Suprapubic skin (tissue), 3 donors: Measurements from ENCODE around the gene RPP25L.

Experiments used
- POLR2AphosphoS5 ChIP-seq, 3 donors: sonication (generic); formaldehyde crosslinking; IDR thresholded peaks; one replicate each; pipeline ENCODE4 v1.6.1; 2017; ENCODE audit warnings: antibody characterized with exemption in 3 of 3
- TF ChIP-seq, protein P1 (sequence below), 2 donors: fragments of 200-600 bp in 1 of 2; fragments of 450-650 bp in 1 of 2; sonication (generic) in 1 of 2; IDR thresholded peaks; one replicate each; pipeline ENCODE4 v1.5.1; 2016 to 2019; ENCODE audit warnings: antibody characterized with exemption in 2 of 2, mild to moderate bottlenecking in 1 of 2, moderate library complexity in 1 of 2

DNA sequence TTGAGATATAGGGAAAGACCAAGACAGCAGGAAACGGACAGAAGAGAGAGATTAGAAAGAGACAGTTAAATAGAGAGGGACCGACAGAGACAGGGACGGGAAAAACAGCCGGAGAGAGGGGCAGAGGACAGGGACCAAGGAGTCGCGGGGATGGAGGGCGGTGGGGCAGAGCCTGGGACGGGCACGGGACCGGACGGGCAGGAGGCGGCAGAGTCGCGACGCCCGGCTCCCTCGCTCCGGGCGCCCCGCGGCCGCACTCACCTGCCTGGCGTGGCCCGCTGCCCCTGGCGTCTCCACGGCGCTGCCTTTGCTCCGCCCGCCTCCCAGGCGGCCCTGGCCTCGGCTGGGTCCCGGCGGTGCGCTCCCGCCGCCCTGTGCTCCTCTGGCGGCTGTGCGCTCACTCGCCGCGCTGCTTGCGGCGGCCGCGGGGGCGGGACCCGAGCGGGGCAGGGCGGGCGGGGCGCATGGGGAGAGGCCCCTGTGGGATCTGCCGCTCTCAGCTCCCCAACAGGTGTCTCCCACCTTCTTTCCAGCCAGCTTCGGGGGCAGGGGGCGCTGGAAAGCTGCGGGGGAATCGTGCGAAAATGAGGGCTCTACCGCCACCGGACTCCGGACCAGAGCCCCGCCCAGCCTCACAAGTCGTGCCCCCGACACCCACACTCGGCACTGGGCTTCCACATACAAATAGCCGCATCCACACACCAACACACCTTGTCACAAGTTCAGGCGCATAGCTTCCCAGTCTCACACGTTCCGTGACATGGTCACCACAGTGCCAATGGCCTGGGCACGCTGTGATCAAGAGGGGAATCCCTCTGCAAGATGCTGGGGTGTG is 17.0 kb upstream of the RPP25L start, which contains the start of gene ARID3C:
- TF ChIP-seq, protein P1, sequence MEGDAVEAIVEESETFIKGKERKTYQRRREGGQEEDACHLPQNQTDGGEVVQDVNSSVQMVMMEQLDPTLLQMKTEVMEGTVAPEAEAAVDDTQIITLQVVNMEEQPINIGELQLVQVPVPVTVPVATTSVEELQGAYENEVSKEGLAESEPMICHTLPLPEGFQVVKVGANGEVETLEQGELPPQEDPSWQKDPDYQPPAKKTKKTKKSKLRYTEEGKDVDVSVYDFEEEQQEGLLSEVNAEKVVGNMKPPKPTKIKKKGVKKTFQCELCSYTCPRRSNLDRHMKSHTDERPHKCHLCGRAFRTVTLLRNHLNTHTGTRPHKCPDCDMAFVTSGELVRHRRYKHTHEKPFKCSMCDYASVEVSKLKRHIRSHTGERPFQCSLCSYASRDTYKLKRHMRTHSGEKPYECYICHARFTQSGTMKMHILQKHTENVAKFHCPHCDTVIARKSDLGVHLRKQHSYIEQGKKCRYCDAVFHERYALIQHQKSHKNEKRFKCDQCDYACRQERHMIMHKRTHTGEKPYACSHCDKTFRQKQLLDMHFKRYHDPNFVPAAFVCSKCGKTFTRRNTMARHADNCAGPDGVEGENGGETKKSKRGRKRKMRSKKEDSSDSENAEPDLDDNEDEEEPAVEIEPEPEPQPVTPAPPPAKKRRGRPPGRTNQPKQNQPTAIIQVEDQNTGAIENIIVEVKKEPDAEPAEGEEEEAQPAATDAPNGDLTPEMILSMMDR (IDR thresholded peaks at IDR 0.05), result no peak
- no peak for TF ChIP-seq POLR2AphosphoS5 (IDR thresholded peaks at IDR 0.05)
